Gastrocnemius medialis (tissue), 4 donors: Measurements from ENCODE around the gene ZFAND2B.

Experiments used
- CTCF ChIP-seq, 5 experiments: fragments of 450-650 bp in 3 of 5; fragments of 200-600 bp in 2 of 5; sonication (generic) in 2 of 5; IDR thresholded peaks in 4 of 5; conservative IDR thresholded peaks in 1 of 5; 1 replicate in 4 of 5; 2 replicates in 1 of 5; pipeline ENCODE4 v1.5.1; 2016 to 2019; ENCODE audit warnings: antibody characterized with exemption in 5 of 5, mild to moderate bottlenecking in 3 of 5, moderate library complexity in 3 of 5
- POLR2A ChIP-seq, 2 donors: fragments of 450-650 bp; IDR thresholded peaks; one replicate each; pipeline ENCODE4 v1.6.1; 2017; ENCODE audit warnings: antibody characterized with exemption in 2 of 2, mild to moderate bottlenecking in 2 of 2, moderate library complexity in 2 of 2

GRCh38 chr2:219183151-219183772, 23.3 kb upstream of the ZFAND2B start:
- TF ChIP-seq CTCF (IDR thresholded peaks at IDR 0.05 in 4 of 5, conservative IDR thresholded peaks at IDR 0.05 in 1 of 5) = no peak
- no peak for TF ChIP-seq POLR2A (IDR thresholded peaks at IDR 0.05)
